SK-N-SH (cell line): Measurements from ENCODE around the gene SKIL. TPM values are rescaled to one million over a fixed set of nuclear protein-coding genes. Genes with fewer than 3 reads are reported as not detected.

Experiments used
- CTCF ChIA-PET: fragments of 300-600, 350-600 bp; formaldehyde crosslinking; extraction: SDS; loops from one replicate; lab custom pipeline; 2021; lab: Yijun Ruan, JAX
- POLR2A ChIA-PET: fragments of 350-600 bp; sonication (Branson Sonifier 250); formaldehyde crosslinking; extraction: SDS; loops from one replicate; lab custom pipeline; 2020; ENCODE audit warnings: antibody characterized with exemption, inconsistent platforms; lab: Yijun Ruan, JAX
- DNase-seq: peaks from one replicate; pipeline ENCODE4 v3.0.0; 2012
- H2AFZ ChIP-seq: fragments of 200-600 bp; sonication (generic); 2 replicates; pipeline ENCODE4 v1.8.1; 2016; ENCODE audit warnings: antibody characterized with exemption, mild to moderate bottlenecking, low read depth
- H3F3A ChIP-seq: fragments of 200-600 bp; sonication (generic); replicated peaks from 2 replicates; pipeline ENCODE3; 2016; ENCODE audit warnings: antibody characterized with exemption, mild to moderate bottlenecking; ENCODE audit not compliant: insufficient read depth
- H3K27ac ChIP-seq, 2 experiments: fragments of 200-500 bp in 1 of 2; fragments of 200-600 bp in 1 of 2; sonication (Bioruptor generic) in 1 of 2; sonication (generic), shearing (Covaris generic) in 1 of 2; 2 replicates each; pipeline versions ENCODE4 v1.5.1 to v1.6.1; 2014 to 2016; ENCODE audit warnings: low read depth in 2 of 2, inconsistent platforms in 1 of 2, low read length in 1 of 2, mild to moderate bottlenecking in 1 of 2, mixed read lengths in 1 of 2
- H3K27me3 ChIP-seq: fragments of 200-600 bp; sonication (generic), shearing (Covaris generic); 2 replicates; pipeline ENCODE4 v1.6.1; 2016; ENCODE audit warnings: mixed run types; ENCODE audit not compliant: insufficient read depth
- H3K36me3 ChIP-seq, 2 experiments: fragments of 200-500 bp in 1 of 2; fragments of 200-600 bp in 1 of 2; sonication (Bioruptor generic) in 1 of 2; sonication (generic) in 1 of 2; replicated peaks in 1 of 2; 2 replicates each; pipeline versions ENCODE3 to v1.5.1; 2014 to 2016; ENCODE audit warnings: low read length in 1 of 2, mild to moderate bottlenecking in 1 of 2; ENCODE audit not compliant: insufficient read depth in 2 of 2, control insufficient read depth in 1 of 2
- H3K4me1 ChIP-seq, 2 experiments: fragments of 200-500 bp in 1 of 2; fragments of 200-600 bp in 1 of 2; sonication (Bioruptor generic) in 1 of 2; sonication (generic), shearing (Covaris generic) in 1 of 2; 2 replicates each; pipeline versions ENCODE4 v1.5.1 to v1.6.1; 2014 to 2016; ENCODE audit warnings: low read depth in 1 of 2, low read length in 1 of 2, mixed run types in 1 of 2; ENCODE audit not compliant: insufficient read depth in 2 of 2, control insufficient read depth in 1 of 2
- H3K4me2 ChIP-seq: fragments of 200-600 bp; sonication (generic), shearing (Covaris generic); 2 replicates; pipeline ENCODE4 v1.6.1; 2017; ENCODE audit warnings: mixed run types
- H3K4me3 ChIP-seq, 2 experiments: fragments of 200-500 bp in 1 of 2; fragments of 200-600 bp in 1 of 2; sonication (Bioruptor generic) in 1 of 2; sonication (generic), shearing (Covaris generic) in 1 of 2; 2 replicates each; pipeline versions ENCODE4 v1.5.1 to v1.8.1; 2014 to 2016; ENCODE audit warnings: low read depth in 2 of 2, inconsistent platforms in 1 of 2, low read length in 1 of 2, mild to moderate bottlenecking in 1 of 2, mixed read lengths in 1 of 2, moderate library complexity in 1 of 2
- H3K79me2 ChIP-seq: fragments of 200-600 bp; sonication (generic); 2 replicates; pipeline ENCODE4 v1.8.1; 2017; ENCODE audit warnings: mild to moderate bottlenecking; ENCODE audit not compliant: insufficient read depth
- H3K9ac ChIP-seq: fragments of 200-600 bp; sonication (generic); 2 replicates; pipeline ENCODE4 v1.6.1; 2017; ENCODE audit warnings: mixed run types
- H3K9me2 ChIP-seq: fragments of 200-600 bp; sonication (generic); 2 replicates; pipeline ENCODE4 v1.6.1; 2017; ENCODE audit warnings: mixed run types
- H3K9me3 ChIP-seq: fragments of 200-600 bp; sonication (generic); 2 replicates; pipeline ENCODE4 v1.6.1; 2017; ENCODE audit warnings: mixed run types, mild to moderate bottlenecking, moderate library complexity
- H4K20me1 ChIP-seq: fragments of 200-600 bp; sonication (generic); 2 replicates; pipeline ENCODE4 v1.6.1; 2017; ENCODE audit warnings: mild to moderate bottlenecking, mixed run types; ENCODE audit not compliant: insufficient read depth
- FOSL2 ChIP-seq: IDR thresholded peaks from 2 replicates; pipeline ENCODE4 v1.4.0; 2012; ENCODE audit warnings: low read depth, mild to moderate bottlenecking, moderate library complexity, borderline replicate concordance
- MEF2A ChIP-seq: IDR thresholded peaks from 2 replicates; pipeline ENCODE4 v1.4.0; 2012; ENCODE audit warnings: low read depth, borderline replicate concordance
- NFIC ChIP-seq: IDR thresholded peaks from 2 replicates; pipeline ENCODE4 v1.4.0; 2012; ENCODE audit warnings: borderline replicate concordance
- RFX5 ChIP-seq: IDR thresholded peaks from 2 replicates; pipeline ENCODE4 v1.6.1; 2012; ENCODE audit warnings: mild to moderate bottlenecking, improper control_type of control experiment, low read length
- WGBS: methylation state at CpG from one replicate; pipeline ENCODE4 v1.1.6; 2017; ENCODE audit warnings: low lambda C conversion rate; 5-methylcytosine and 5-hydroxymethylcytosine counted together
- polyA plus RNA-seq, 3 experiments: library from polyadenylated mRNA; depleted of rRNA; stranded (reverse); fragments of >200 nt; gene quantifications; 2 replicates each; pipeline ENCODE4 v1.2.3, GENCODE V29; 2012

The SKIL gene
- polyA plus RNA-seq, 1 of the 3 experiments (the other 2 are of a cell fraction), result 3.9 TPM

- ChIA-PET POLR2A (no interaction called here), CTCF (interaction anchor here (1.3 to 1.6 kb wide), 3 partner anchors 8 to 28 kb away, joined by 4 to 6 read pairs (median 5); no protein-coding TSS in a partner anchor)
- no peak overlapping the region for H3K4me3 ChIP-seq
These were observed 83.9 kb downstream of the SKIL start for GRCh38 chr3:170441412-170441811.

GRCh38 chr3:170442947-170443346, 85.4 kb downstream of the SKIL start:
- no peak overlapping the region for H3K4me3 ChIP-seq
- H3K27me3 ChIP-seq, result no peaks in the 10 kb centered on the region

More at GRCh38 chr3:170441412-170441811, 83.9 kb downstream of the SKIL start:
- Histone ChIP-seq H3K27ac (no peak overlapping the region), H4K20me1 (no peaks in the 10 kb centered on the region), H3K4me2 (no peak overlapping the region), H3F3A (peaks cover 3% of the 10 kb centered on the region), H3K9me2 (no peaks in the 10 kb centered on the region), H3K9me3 (no peaks in the 10 kb centered on the region), H3K36me3 (no peaks in the 10 kb centered on the region), H3K27me3 (no peaks in the 10 kb centered on the region), H3K9ac (no peak overlapping the region), H2AFZ (no peak overlapping the region), H3K79me2 (no peaks in the 10 kb centered on the region), H3K4me1 (no peaks in the 10 kb centered on the region; a peak in 1 of 4 replicates)
- TF ChIP-seq FOSL2, result no peak
- DNase-seq, result no peak
- 82% methylated on average over 4 of the region's 4 CpGs for WGBS

GRCh38 chr3:170443457-170443856, 85.9 kb downstream of the SKIL start:
- H3K27ac ChIP-seq, result no peak overlapping the region
- H3K9ac ChIP-seq, result no peak overlapping the region
- no peaks in the 10 kb centered on the region for H3K27me3 ChIP-seq
- TF ChIP-seq MEF2A, result no peak
- no peak overlapping the region for H3K4me2 ChIP-seq
- no peak overlapping the region for H3K4me3 ChIP-seq
- H3K9me3 ChIP-seq, result no peaks in the 10 kb centered on the region
- ChIA-PET POLR2A (no interaction called here), CTCF (interaction anchor here (1.0 to 1.5 kb wide), 2 partner anchors 22 to 29 kb away, joined by 3 to 5 read pairs; no protein-coding TSS in a partner anchor)
- peaks cover 3% of the 10 kb centered on the region for H3F3A ChIP-seq
- peaks cover 0 to under 1% of the 10 kb centered on the region in 2 experiments; a peak in 1 of 4 replicates for H3K4me1 ChIP-seq
- H4K20me1 ChIP-seq, result no peaks in the 10 kb centered on the region
- H3K9me2 ChIP-seq, result no peaks in the 10 kb centered on the region
- no peaks in the 10 kb centered on the region for H3K79me2 ChIP-seq
- no peak overlapping the region for H2AFZ ChIP-seq
- DNase-seq, result no peak
- no peaks in the 10 kb centered on the region for H3K36me3 ChIP-seq

More at GRCh38 chr3:170442947-170443346, 85.4 kb downstream of the SKIL start:
- H3K4me1 ChIP-seq, result no peaks in the 10 kb centered on the region
- no peaks in the 10 kb centered on the region for H4K20me1 ChIP-seq
- DNase-seq, result no peak
- CTCF ChIA-PET, result interaction anchor here (1.0 to 1.5 kb wide), 2 partner anchors 23 to 29 kb away, joined by 3 to 5 read pairs; no protein-coding TSS in a partner anchor
- H3K79me2 ChIP-seq, result no peaks in the 10 kb centered on the region
- TF ChIP-seq NFIC, result no peak
- TF ChIP-seq RFX5, result 0 out of 2 replicates have a peak, but pooled peaks have one; percentile 43
- POLR2A ChIA-PET, result no interaction called here
- no peak overlapping the region for H2AFZ ChIP-seq
- H3K9me3 ChIP-seq, result no peaks in the 10 kb centered on the region
- H3K9ac ChIP-seq, result no peak overlapping the region
- peaks cover 3% of the 10 kb centered on the region for H3F3A ChIP-seq
- H3K4me2 ChIP-seq, result no peak overlapping the region
- no peak overlapping the region for H3K27ac ChIP-seq
- H3K9me2 ChIP-seq, result no peaks in the 10 kb centered on the region
- no peaks in the 10 kb centered on the region for H3K36me3 ChIP-seq

Other genes starting within 250 kb of the SKIL start
- gene PHC3, start 176.0 kb upstream of the SKIL start, polyA plus RNA-seq (2012; rRNA removed), result 9.2 and 12.5 TPM in 2 replicates
- 10.1 and 16.0 TPM in 2 replicates for gene PRKCI, start 135.3 kb upstream of the SKIL start, polyA plus RNA-seq (2012; rRNA removed)
- gene CLDN11, start 61.2 kb downstream of the SKIL start, polyA plus RNA-seq (2012; rRNA removed), result 1.6 and 2.2 TPM in 2 replicates
- gene SLC7A14, start 228.4 kb downstream of the SKIL start, polyA plus RNA-seq (2012; rRNA removed), result 2.5 and 2.7 TPM in 2 replicates